ENCODE measurements around the gene MEST.
"Not testable (repeated sequence)": the region's sequence is repeated elsewhere in the genome, so short reads cannot be mapped to it uniquely, and the experiment has no call there.

The MEST gene

GRCh38 chr7:130527752-130528355 is 36.0 kb downstream of the MEST start:
- not testable (repeated sequence) for DNase-seq

- DNase-seq, result no peak
Measured at GRCh38 chr7:130529417-130529816, 37.5 kb downstream of the MEST start.

GRCh38 chr7:130537894-130538293 is 46.0 kb downstream of the MEST start:
- DNase-seq, result not testable (repeated sequence)

GRCh38 chr7:130541287-130541686 is 49.4 kb downstream of the MEST start:
- DNase-seq, result not testable (repeated sequence)

- not testable (repeated sequence) for DNase-seq
Measured at GRCh38 chr7:130542297-130542696, 50.4 kb downstream of the MEST start.

- DNase-seq, result no peak
Measured at GRCh38 chr7:130543487-130544010, 51.7 kb downstream of the MEST start.

- DNase-seq, result no peak
Measured at GRCh38 chr7:130544356-130544755, 52.5 kb downstream of the MEST start.

- no peak for DNase-seq
Measured at GRCh38 chr7:130553398-130554029, 61.6 kb downstream of the MEST start.

GRCh38 chr7:130554481-130554880 is 62.6 kb downstream of the MEST start:
- DNase-seq, result no peak

Data from NCI-H1930 (cell line).